Stimulated activated CD4-positive, alpha-beta T cell treated with anti-CD3 and anti-CD28 coated beads, Interleukin-15, amount 100 ng/mL, for 48 hours (primary cell): ENCODE results near the gene PPP3CA.
"Not testable (repeated sequence)": the region's sequence is repeated elsewhere in the genome, so short reads cannot be mapped to it uniquely, and the experiment has no call there.

Experiments used
- DNase-seq, 2 donors: peaks; one replicate each; pipeline ENCODE4 v3.0.0-alpha.2; 2020; ENCODE audit warnings: low read depth in 2 of 2

The PPP3CA gene

DNA sequence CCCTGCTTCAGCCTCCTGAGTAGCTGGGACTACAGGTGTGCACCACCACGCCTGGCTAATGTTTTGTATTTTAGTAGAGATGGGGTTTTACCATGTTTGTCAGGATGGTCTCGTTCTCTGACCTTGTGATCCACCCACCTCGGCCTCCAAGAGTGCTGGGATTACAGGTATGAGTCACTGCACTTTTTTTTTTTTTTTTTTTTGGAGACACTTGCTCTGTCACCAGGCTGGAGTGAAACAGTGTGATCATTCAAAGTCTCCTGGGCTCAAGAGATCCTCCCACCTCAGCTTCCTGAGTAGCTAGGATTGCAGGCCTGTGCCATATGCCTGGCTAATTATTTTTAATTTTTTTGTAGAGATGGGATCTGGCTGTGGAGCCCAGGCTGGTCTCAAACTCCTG, 338.8 kb downstream of the PPP3CA start:
- DNase-seq = no peak

DNA sequence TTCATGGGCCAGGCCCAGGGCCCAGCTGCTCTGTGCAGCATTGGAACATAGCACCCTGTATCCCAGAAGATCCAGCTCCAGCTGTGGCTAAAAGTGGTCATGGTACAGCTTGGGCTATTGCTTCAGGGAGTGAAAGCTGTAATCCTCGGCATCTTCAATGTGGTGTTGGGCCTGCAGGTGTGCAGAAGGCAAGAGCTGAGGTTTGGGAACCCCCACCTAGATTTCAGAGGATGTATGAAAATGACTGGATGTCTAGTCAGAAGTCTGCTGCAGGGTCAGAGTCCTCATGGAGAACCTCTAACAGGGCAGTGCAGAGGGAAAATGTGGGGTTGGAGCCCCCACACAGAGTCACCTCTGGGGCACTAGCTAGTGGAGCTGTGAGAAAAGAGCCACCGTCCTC, 341.7 kb downstream of the PPP3CA start:
- DNase-seq = no peak

DNA sequence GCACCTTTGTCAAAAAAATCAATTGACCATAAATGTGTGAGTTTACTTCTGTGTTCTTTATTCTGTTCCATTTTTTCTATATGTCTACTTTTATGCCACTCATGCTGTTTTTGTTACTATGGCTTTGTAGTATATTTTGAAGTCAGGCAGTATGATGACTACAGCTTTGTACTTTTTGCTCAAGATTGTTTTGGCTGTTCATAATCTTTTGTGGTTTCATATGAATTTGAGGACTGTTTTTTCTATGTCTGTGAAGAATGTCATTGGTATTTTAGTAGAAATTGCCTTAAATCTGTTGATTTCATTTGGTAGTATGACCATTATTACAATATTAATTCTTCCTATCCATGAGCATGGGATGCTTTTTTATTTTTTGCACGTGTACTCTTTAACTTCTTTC, 346.8 kb downstream of the PPP3CA start:
- no peak for DNase-seq

DNA sequence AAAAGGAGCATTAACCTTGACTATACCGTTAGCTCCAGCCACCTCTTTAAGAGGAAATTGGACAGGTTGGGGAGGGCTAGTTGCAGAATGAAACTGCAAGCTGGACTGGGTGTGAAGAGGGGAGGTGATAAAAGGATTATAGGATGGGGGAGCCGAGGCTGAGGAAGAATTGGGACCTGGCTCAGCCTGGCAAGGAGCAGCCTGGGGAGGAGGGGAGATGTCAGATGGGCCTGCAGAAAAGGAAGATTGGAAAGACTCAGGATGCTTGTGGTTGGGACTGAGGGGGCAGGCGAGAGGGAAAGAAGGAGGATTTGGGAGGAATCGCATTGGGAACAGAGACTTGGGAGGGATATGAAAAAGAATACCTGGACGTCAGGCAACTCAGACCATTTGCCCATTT, 351.7 kb downstream of the PPP3CA start:
- DNase-seq = no peak

DNA sequence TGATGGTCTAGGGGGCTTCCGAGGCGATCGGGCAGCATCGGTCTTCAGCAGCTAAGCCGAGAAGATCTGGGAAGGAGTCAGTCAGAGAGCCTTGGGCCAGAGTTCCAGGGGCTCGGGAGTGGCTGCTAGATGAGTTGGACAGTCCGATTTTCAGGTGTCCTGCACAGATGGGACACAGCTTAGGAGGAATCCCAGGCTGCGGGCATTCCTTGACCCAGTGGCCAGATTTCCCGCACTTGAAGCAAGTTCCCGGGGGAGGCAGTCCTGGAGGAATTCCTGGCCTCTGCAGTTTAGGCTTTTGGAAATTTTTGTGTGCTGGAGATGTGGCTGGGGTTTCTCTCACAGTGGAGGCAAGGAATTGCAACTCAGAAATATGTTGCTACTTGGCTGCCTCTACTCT, 352.3 kb downstream of the PPP3CA start:
- DNase-seq = not testable (repeated sequence)

GRCh38 chr4:100991332-100992069, 355.8 kb downstream of the PPP3CA start:
- DNase-seq = not testable (repeated sequence)

- DNase-seq = no peak
These were observed 357.9 kb downstream of the PPP3CA start for GRCh38 chr4:100989401-100989800.

GRCh38 chr4:100988876-100989275, 358.4 kb downstream of the PPP3CA start:
- DNase-seq = no peak

- DNase-seq = no peak
These were observed 360.9 kb downstream of the PPP3CA start for GRCh38 chr4:100986360-100986868.

DNA sequence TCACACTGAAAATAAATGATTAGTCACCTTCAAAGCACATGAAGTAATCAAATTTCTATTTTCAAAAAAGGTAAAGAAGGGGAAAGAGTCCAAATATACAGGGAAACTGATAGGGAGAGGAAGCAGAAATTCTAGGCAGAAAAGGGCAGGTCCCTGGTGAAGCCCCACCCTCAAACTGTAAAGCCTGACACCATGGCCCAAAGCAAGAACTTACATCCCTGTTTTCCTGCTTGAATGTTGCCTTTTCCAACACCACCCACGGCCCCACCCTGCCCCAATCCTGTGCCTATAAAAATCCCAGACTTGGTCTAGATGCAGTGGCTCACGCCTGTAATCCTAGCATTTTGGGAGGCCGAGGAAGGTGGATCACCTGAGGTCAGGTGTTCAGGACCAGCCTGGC, 361.8 kb downstream of the PPP3CA start:
- no peak for DNase-seq

- DNase-seq = no peak
These were observed 362.4 kb downstream of the PPP3CA start for GRCh38 chr4:100984901-100985300.

- DNase-seq = no peak
These were observed 363.9 kb downstream of the PPP3CA start for GRCh38 chr4:100983426-100983825.

- DNase-seq = no peak
These were observed 365.0 kb downstream of the PPP3CA start for GRCh38 chr4:100982345-100982744.

DNA sequence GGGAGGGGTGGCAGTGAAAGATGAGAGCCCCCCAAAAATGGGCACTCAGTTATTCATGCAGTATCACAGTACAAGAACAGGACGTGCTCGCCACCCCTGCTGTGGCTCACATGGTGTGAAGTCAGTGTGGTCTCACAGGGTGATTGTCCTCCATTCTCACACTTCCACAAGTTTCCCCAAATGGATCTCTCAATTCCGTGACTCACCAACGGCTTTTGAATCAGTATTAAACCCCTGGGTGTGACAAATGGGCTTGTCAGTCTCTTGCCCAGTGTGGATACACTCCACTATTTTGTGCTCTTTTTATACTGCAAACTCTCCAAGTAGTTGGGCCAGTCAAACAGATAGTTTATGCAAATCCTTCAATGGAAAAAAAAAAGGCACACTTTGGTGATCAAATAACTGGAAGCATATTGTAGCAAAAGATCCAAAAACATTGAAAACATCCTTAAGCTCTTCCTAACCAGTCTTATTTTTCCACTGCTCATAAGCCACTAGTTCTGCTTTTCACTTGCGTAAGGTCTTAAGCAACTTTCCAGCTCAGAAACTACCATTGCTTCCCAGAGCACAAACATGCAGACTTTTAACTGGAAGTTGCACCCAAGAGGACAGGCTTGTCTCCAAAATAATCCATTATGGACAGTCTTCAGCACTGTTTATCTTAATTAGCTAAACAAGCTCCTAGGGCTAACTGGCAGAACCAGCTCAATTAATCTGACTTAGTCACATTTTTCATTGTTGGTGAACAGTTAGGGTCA, 365.7 kb downstream of the PPP3CA start:
- DNase-seq = no peak

DNA sequence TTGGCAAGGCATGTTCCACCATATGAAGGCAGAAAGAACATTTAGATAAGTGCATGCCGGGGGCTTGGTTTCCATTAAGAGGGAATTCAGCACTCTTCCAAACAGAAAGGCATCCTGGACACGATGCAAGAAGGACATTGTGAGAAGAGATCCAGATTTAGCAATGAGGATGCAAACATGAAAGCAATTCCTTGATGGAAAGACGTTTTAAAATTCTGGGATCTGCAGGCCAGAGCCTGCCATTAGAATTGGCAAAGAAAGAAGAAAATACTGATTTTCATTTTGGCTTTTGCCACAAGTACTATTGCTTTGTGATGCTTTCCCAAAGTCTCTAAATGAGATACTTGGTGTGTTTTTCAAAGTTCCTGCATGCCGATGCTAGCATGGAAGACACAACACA, 367.6 kb downstream of the PPP3CA start:
- no peak for DNase-seq

DNA sequence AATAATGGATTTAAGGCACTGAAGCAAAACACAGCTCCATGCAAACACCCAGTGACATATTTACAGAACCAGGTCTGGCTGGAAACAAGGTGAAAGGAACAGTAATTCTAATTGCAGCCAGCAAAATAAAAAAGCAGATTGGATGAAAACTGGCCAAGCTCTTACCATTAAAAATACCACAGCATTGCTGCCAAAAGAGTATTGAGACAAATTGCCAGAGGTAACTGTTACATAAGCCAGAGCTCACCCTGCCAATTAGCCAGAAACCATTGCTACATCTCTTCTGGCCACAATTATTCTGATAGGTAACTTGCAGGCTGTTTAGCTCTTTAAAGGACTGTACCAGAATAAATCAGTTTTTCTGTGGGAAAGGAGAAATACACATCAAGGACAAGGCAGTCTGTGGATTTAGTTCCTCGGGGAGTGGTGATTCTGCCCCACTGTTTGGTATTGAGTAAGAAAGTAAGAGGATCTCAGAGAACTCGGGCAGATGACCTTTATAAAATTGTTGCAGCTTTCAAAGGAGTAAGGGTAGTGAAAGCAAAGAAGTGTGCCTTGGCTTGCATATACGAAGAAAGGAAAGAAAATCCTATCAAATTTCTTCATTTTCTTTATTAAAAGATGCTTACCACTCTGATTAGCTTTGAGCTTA, 369.5 kb downstream of the PPP3CA start:
- no peak for DNase-seq

GRCh38 chr4:100977274-100977673, 370.1 kb downstream of the PPP3CA start:
- DNase-seq = no peak
